H1 (cell line): Measurements from ENCODE around the gene KMT2E. TPM values are rescaled to one million over a fixed set of nuclear protein-coding genes. Genes with fewer than 3 reads are reported as not detected.
A peak's percentile ranks its signal among the peaks of the same experiment; 100 is the strongest.

Source experiments
- CTCF ChIA-PET: fragments of 300-600 bp; sonication (Branson Sonifier 250); formaldehyde crosslinking; loops from one replicate; lab custom pipeline; 2021; ENCODE audit not compliant: partially characterized antibody; lab: Charles Lee
- POLR2A ChIA-PET: fragments of 300-600 bp; sonication (Branson Sonifier 250); formaldehyde crosslinking; loops from one replicate; lab custom pipeline; 2021; ENCODE audit warnings: inconsistent platforms; ENCODE audit not compliant: partially characterized antibody; lab: Charles Lee
- DNase-seq, 2 experiments: peaks; one replicate each; pipeline versions ENCODE4 v3.0.0 to v3.0.0-alpha.2; 2010 to 2022; ENCODE audit warnings: low spot score in 2 of 2, low read depth in 1 of 2, mixed read lengths in 1 of 2
- FAIRE-seq: peaks from 2 replicates; lab custom pipeline; 2011; peaks lifted over from hg19 to GRCh38; lab: Jason Lieb, UNC
- H2AFZ ChIP-seq: 2 replicates; pipeline ENCODE4 v1.8.1; 2012; ENCODE audit warnings: low read length, inconsistent platforms
- H2AK5ac ChIP-seq: 2 replicates; pipeline ENCODE4 v1.6.1; 2013; ENCODE audit warnings: low read depth, low read length
- H2BK120ac ChIP-seq: replicated peaks from 2 replicates; pipeline ENCODE3; 2013; ENCODE audit warnings: low read depth, low read length, inconsistent platforms
- H2BK12ac ChIP-seq: 2 replicates; pipeline ENCODE4 v1.6.1; 2013; ENCODE audit warnings: low read depth, low read length
- H2BK15ac ChIP-seq: 2 replicates; pipeline ENCODE4 v1.6.1; 2013; ENCODE audit warnings: low read length
- H2BK20ac ChIP-seq: 2 replicates; pipeline ENCODE4 v1.6.1; 2013; ENCODE audit warnings: low read length
- H2BK5ac ChIP-seq: 2 replicates; pipeline ENCODE4 v1.6.1; 2013; ENCODE audit warnings: low read depth, low read length
- H3K14ac ChIP-seq: 2 replicates; pipeline ENCODE4 v1.6.1; 2013; ENCODE audit warnings: inconsistent platforms; ENCODE audit not compliant: insufficient read length
- H3K18ac ChIP-seq: 2 replicates; pipeline ENCODE4 v1.6.1; 2013; ENCODE audit warnings: low read length; ENCODE audit errors: extremely low read depth
- H3K23ac ChIP-seq: 2 replicates; pipeline ENCODE4 v1.6.1; 2013; ENCODE audit warnings: inconsistent platforms; ENCODE audit not compliant: insufficient read length
- H3K23me2 ChIP-seq: 2 replicates; pipeline ENCODE4 v1.6.1; 2013; ENCODE audit warnings: low read depth, low read length
- H3K27ac ChIP-seq: 2 replicates; pipeline ENCODE4 v1.6.1; 2011; ENCODE audit warnings: low read depth, low read length, inconsistent platforms
- H3K27me3 ChIP-seq, 4 experiments: replicated peaks in 1 of 4; 1 replicate in 1 of 4; 2 replicates in 3 of 4; pipeline versions ENCODE4 v1.6.1 to v1.8.1; 2011 to 2013; ENCODE audit warnings: low read length in 3 of 4, mild to moderate bottlenecking in 3 of 4, inconsistent platforms in 2 of 4, mixed read lengths in 2 of 4, moderate library complexity in 1 of 4; ENCODE audit not compliant: control insufficient read depth in 3 of 4, insufficient read depth in 3 of 4; ENCODE audit errors: extremely low read depth in 1 of 4
- H3K36me3 ChIP-seq, 4 experiments: 2 replicates each; pipeline versions ENCODE4 v1.6.1 to v1.8.1; 2011 to 2013; ENCODE audit warnings: mild to moderate bottlenecking in 4 of 4, low read length in 3 of 4, moderate library complexity in 2 of 4, control low read depth in 1 of 4, inconsistent platforms in 1 of 4; ENCODE audit not compliant: insufficient read depth in 4 of 4, control insufficient read depth in 2 of 4
- H3K4ac ChIP-seq: replicated peaks from 2 replicates; pipeline ENCODE3; 2013; ENCODE audit warnings: low read length, low read depth, mixed read lengths, inconsistent platforms; ENCODE audit not compliant: insufficient read length
- H3K4me1 ChIP-seq, 4 experiments: replicated peaks in 1 of 4; 1 replicate in 1 of 4; 2 replicates in 3 of 4; pipeline versions ENCODE4 v1.6.1 to v1.8.1; 2011 to 2013; ENCODE audit warnings: low read length in 3 of 4, inconsistent platforms in 2 of 4, mixed read lengths in 1 of 4; ENCODE audit not compliant: insufficient read depth in 4 of 4, control insufficient read depth in 3 of 4
- H3K4me2 ChIP-seq, 2 experiments: 2 replicates each; pipeline versions ENCODE4 v1.6.1 to v1.8.1; 2011 to 2013; ENCODE audit warnings: low read depth in 2 of 2, low read length in 2 of 2, control low read depth in 1 of 2, inconsistent platforms in 1 of 2, mild to moderate bottlenecking in 1 of 2; ENCODE audit not compliant: insufficient read depth in 1 of 2
- H3K4me3 ChIP-seq, 4 experiments: fragments of 200-600, 300-600 bp in 1 of 4; sonication (generic), shearing (Covaris generic), sonication (Bioruptor Twin) in 1 of 4; 2 replicates each; pipeline versions ENCODE4 v1.5.1 to v1.8.1; 2011 to 2016; ENCODE audit warnings: low read length in 4 of 4, low read depth in 3 of 4, control low read depth in 2 of 4, inconsistent platforms in 2 of 4, mild to moderate bottlenecking in 2 of 4, mixed read lengths in 1 of 4, moderate library complexity in 1 of 4; ENCODE audit not compliant: insufficient read depth in 2 of 4; ENCODE audit errors: extremely low read depth in 1 of 4
- H3K56ac ChIP-seq: replicated peaks from 2 replicates; pipeline ENCODE3; 2013; ENCODE audit warnings: low read depth, mild to moderate bottlenecking, mixed read lengths, low read length, inconsistent platforms; ENCODE audit not compliant: insufficient read length
- H3K79me1 ChIP-seq: 2 replicates; pipeline ENCODE4 v1.6.1; 2013; ENCODE audit warnings: low read depth, low read length, control low read depth
- H3K79me2 ChIP-seq, 2 experiments: 2 replicates each; pipeline versions ENCODE4 v1.6.1 to v1.8.1; 2012 to 2013; ENCODE audit warnings: low read length in 2 of 2, mild to moderate bottlenecking in 2 of 2, inconsistent platforms in 1 of 2; ENCODE audit not compliant: insufficient read depth in 2 of 2, control insufficient read depth in 1 of 2
- H3K9ac ChIP-seq, 4 experiments: replicated peaks in 1 of 4; 1 replicate in 1 of 4; 2 replicates in 3 of 4; pipeline versions ENCODE4 v1.6.1 to v1.8.1; 2011 to 2013; ENCODE audit warnings: low read depth in 3 of 4, low read length in 3 of 4, control low read depth in 2 of 4, mild to moderate bottlenecking in 2 of 4, moderate library complexity in 2 of 4, inconsistent platforms in 1 of 4; ENCODE audit errors: extremely low read depth in 1 of 4
- H3K9me3 ChIP-seq, 2 experiments: 2 replicates each; pipeline versions ENCODE4 v1.6.1 to v1.8.1; 2012 to 2013; ENCODE audit warnings: mild to moderate bottlenecking in 2 of 2, moderate library complexity in 2 of 2, control low read depth in 1 of 2, inconsistent platforms in 1 of 2, low read depth in 1 of 2, low read length in 1 of 2, mixed read lengths in 1 of 2; ENCODE audit not compliant: insufficient read depth in 2 of 2
- H4K20me1 ChIP-seq, 2 experiments: replicated peaks in 1 of 2; 2 replicates each; pipeline versions ENCODE3 to v1.8.1; 2011 to 2013; ENCODE audit warnings: inconsistent platforms in 2 of 2, low read length in 2 of 2, mild to moderate bottlenecking in 1 of 2; ENCODE audit not compliant: insufficient read depth in 2 of 2, control insufficient read depth in 1 of 2
- H4K5ac ChIP-seq: 2 replicates; pipeline ENCODE4 v1.6.1; 2013; ENCODE audit warnings: low read length, low read depth, mixed read lengths, inconsistent platforms; ENCODE audit not compliant: insufficient read length
- H4K8ac ChIP-seq: 2 replicates; pipeline ENCODE4 v1.8.0; 2013; ENCODE audit warnings: mild to moderate bottlenecking, moderate library complexity, low read length, inconsistent platforms; ENCODE audit not compliant: insufficient read depth; ENCODE audit errors: extremely low read depth
- H4K91ac ChIP-seq: replicated peaks from 2 replicates; pipeline ENCODE3; 2013; ENCODE audit warnings: low read length, mixed read lengths, inconsistent platforms; ENCODE audit not compliant: insufficient read length
- ATF3 ChIP-seq: IDR thresholded peaks from 2 replicates; pipeline ENCODE4 v1.6.1; 2011; ENCODE audit warnings: low read depth, mild to moderate bottlenecking, low read length; ENCODE audit not compliant: insufficient read depth
- CREB1 ChIP-seq: IDR thresholded peaks from 2 replicates; pipeline ENCODE4 v1.6.1; 2012; ENCODE audit warnings: inconsistent platforms
- CTCF ChIP-seq, 3 experiments: IDR thresholded peaks; 1 replicate in 2 of 3; 2 replicates in 1 of 3; pipeline versions ENCODE4 v1.5.1 to v1.6.1; 2011; ENCODE audit warnings: low read length in 3 of 3, mild to moderate bottlenecking in 3 of 3, inconsistent platforms in 2 of 3, low read depth in 1 of 3, moderate library complexity in 1 of 3; ENCODE audit not compliant: insufficient read depth in 1 of 3; ENCODE audit errors: control extremely low read depth in 1 of 3
- EP300 ChIP-seq, 2 experiments: IDR thresholded peaks; 1 replicate in 1 of 2; 2 replicates in 1 of 2; pipeline ENCODE4 v1.6.1; 2011 to 2012; ENCODE audit warnings: low read depth in 2 of 2, low read length in 2 of 2, mild to moderate bottlenecking in 2 of 2, borderline replicate concordance in 1 of 2, inconsistent platforms in 1 of 2, moderate library complexity in 1 of 2
- RAD21 ChIP-seq, 2 experiments: IDR thresholded peaks in 1 of 2; conservative IDR thresholded peaks in 1 of 2; 2 replicates each; pipeline ENCODE4 v1.6.1; 2011; ENCODE audit warnings: low read depth in 2 of 2, low read length in 2 of 2, improper control_type of control experiment in 1 of 2, inconsistent platforms in 1 of 2, mild to moderate bottlenecking in 1 of 2, moderate library complexity in 1 of 2
- WGBS, 2 experiments: shearing (Covaris generic) in 1 of 2; methylation state at CpG; one replicate each; pipeline versions ENCODE4 v1.1.6 to v1.1.7; 2013 to 2015; ENCODE audit warnings: low lambda C conversion rate in 2 of 2, mixed read lengths in 2 of 2, inconsistent platforms in 1 of 2, low coverage in 1 of 2, missing lambda C conversion rate in 1 of 2; ENCODE audit not compliant: insufficient replicate concordance in 2 of 2, insufficient coverage in 1 of 2, insufficient read length in 1 of 2; ENCODE audit errors: extremely low coverage in 1 of 2, missing lambda C conversion rate in 1 of 2; 5-methylcytosine and 5-hydroxymethylcytosine counted together
- polyA plus RNA-seq, 7 experiments: library from polyadenylated mRNA; depleted of rRNA in 3 of 7; stranded (reverse) in 5 of 7; unstranded in 2 of 7; fragments of >200 nt in 5 of 7; fragments of 200-250 nt in 2 of 7; gene quantifications; 1 replicate in 5 of 7; 2 replicates in 1 of 7; 4 replicates in 1 of 7; pipeline versions ENCODE4 v1.2.1 to v1.2.3, GENCODE V29; 2011 to 2013; ENCODE audit warnings: missing spikeins in 2 of 7, mixed read lengths in 2 of 7
- total RNA-seq: library from RNA; stranded (reverse); fragmentation: NEBNext Ultra II Directional; extraction: Animal tissue kit (Norgen Biotek cat#: 25700); gene quantifications from 2 replicates; pipeline ENCODE4 v1.2.1, GENCODE V29; 2021

Gene KMT2E
- total and polyA plus RNA-seq, 2 of the 8 experiments (the other 6 are each of a cell fraction or from before 2014, with no cell fraction given): 10.9 to 45.0 TPM

- no peak overlapping the region for H3K14ac ChIP-seq
- no peak overlapping the region for H3K27ac ChIP-seq
- no peak overlapping the region for H3K56ac ChIP-seq
- H3K4me2 ChIP-seq: no peak overlapping the region
- no peaks in the 10 kb centered on the region; a peak in 1 of 7 replicates for H3K4me1 ChIP-seq
- no peaks in the 10 kb centered on the region for H3K27me3 ChIP-seq
- H2AFZ ChIP-seq: no peak overlapping the region
- no peak overlapping the region for H2BK5ac ChIP-seq
- H4K91ac ChIP-seq: no peak overlapping the region
- FAIRE-seq (peak; percentile 60), DNase-seq (peak in 1 of 2 experiments; percentile 33)
- no peaks in the 10 kb centered on the region for H3K23me2 ChIP-seq
- TF ChIP-seq CREB1 (no peak), CTCF (IDR thresholded peaks at IDR 0.05; ENCODE audit: control extremely low read depth in 1 of 3, insufficient read depth in 1 of 3, low read depth in 1 of 3, low read length in 3 of 3) (peak; percentile 30 to 65 (median 54)), ATF3 (no peak), RAD21 (IDR thresholded peaks at IDR 0.05 in 1 of 2, conservative IDR thresholded peaks at IDR 0.05 in 1 of 2; ENCODE audit: low read depth in 2 of 2, low read length in 2 of 2) (peak; percentile 59 to 68), EP300 (IDR thresholded peaks at IDR 0.05; ENCODE audit: borderline replicate concordance in 1 of 2, low read depth in 2 of 2, low read length in 2 of 2) (no peak)
- H4K8ac ChIP-seq: no peak overlapping the region
- WGBS, 2 experiments: 58% methylated on average over 6 of the region's 6 CpGs; no CpG with 5 or more reads in 1 of the 2 experiments
- H2BK20ac ChIP-seq: no peak overlapping the region
- POLR2A ChIA-PET: no interaction called here
- no peak overlapping the region for H2BK12ac ChIP-seq
- no peak overlapping the region for H4K5ac ChIP-seq
- peaks cover 0 to 3% of the 10 kb centered on the region in 2 experiments for H4K20me1 ChIP-seq
- H3K36me3 ChIP-seq: peaks cover 0 to 11% (median 7%) of the 10 kb centered on the region in 4 experiments; a peak in 4 of 8 replicates
- H2AK5ac ChIP-seq: no peak overlapping the region
- H3K23ac ChIP-seq: no peak overlapping the region
- H3K9ac ChIP-seq: no peak overlapping the region
- no peak overlapping the region for H3K18ac ChIP-seq
- no peak overlapping the region for H3K4ac ChIP-seq
- no peaks in the 10 kb centered on the region for H3K9me3 ChIP-seq
- CTCF ChIA-PET: interaction anchor here (0.5 to 1.9 kb wide), 17 partner anchors 10 to 498 kb away, joined by 3 to 9 read pairs (median 3); no protein-coding TSS in a partner anchor
- no peaks in the 10 kb centered on the region; the same call in 1 of the 2 replicates for H3K79me1 ChIP-seq
- no peak overlapping the region for H2BK120ac ChIP-seq
- no peak overlapping the region for H2BK15ac ChIP-seq
- H3K79me2 ChIP-seq: no peaks in the 10 kb centered on the region
- no peak overlapping the region for H3K4me3 ChIP-seq
These were observed 127.1 kb downstream of the KMT2E start for GRCh38 chr7:105141068-105141467.
